Measurements from ENCODE around the gene GNAO1. TPM values are rescaled to one million over a fixed set of nuclear protein-coding genes. Genes with fewer than 3 reads are reported as not detected.
"Not testable (repeated sequence)": the region's sequence is repeated elsewhere in the genome, so short reads cannot be mapped to it uniquely, and the experiment has no call there.

Gene GNAO1
- total RNA-seq, 1 experiment from 2014 or later, result 3.4 TPM

- DNase-seq (ENCODE audit: low read depth), result peak; percentile 85
These were observed 198.3 kb downstream of the GNAO1 start for GRCh38 chr16:56389554-56389953.

DNA sequence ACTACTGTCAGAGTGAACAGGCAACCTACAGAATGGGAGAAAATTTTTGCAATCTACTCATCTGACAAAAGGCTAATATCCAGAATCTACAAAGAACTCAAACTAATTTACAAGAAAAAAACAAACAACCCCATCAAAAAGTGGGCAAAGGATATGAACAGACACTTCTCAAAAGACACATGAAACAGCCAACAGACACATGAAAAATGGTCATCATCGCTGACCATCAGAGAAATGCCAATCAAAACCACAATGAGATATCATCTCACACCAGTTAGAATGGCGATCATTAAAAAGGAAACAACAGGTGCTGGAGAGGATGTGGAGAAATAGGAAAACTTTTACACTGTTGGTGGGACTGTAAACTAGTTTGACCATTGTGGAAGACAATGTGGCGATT lies 205.4 kb downstream of the GNAO1 start:
- DNase-seq (ENCODE audit: low read depth), result not testable (repeated sequence)

DNA sequence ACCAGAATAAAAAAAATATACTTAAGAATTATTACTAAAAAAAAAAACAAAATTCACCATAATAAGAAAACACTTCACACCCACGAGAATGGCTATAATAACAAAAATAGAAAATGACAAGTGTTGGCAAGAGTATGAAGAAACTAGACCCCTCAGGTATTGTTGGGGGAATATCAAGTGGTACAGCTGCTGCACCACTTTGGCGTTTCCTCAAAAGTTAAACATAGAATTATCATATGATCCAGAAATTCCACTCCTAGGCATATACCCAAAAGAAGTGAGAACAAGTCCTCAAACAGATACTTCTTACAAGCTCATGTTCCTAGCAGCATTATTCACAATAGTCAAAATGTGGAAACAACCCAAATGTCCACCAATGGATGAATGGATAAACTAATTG lies 207.8 kb downstream of the GNAO1 start:
- DNase-seq (ENCODE audit: low read depth), result no peak

- no peak for DNase-seq (ENCODE audit: low read depth)
These were observed 208.2 kb downstream of the GNAO1 start for GRCh38 chr16:56399486-56399885.

GRCh38 chr16:56400458-56400857 lies 209.2 kb downstream of the GNAO1 start:
- no peak for DNase-seq (ENCODE audit: low read depth)

- DNase-seq (ENCODE audit: low read depth), result no peak
These were observed 210.2 kb downstream of the GNAO1 start for GRCh38 chr16:56401482-56401881.

GRCh38 chr16:56405977-56406672 lies 214.8 kb downstream of the GNAO1 start:
- DNase-seq (ENCODE audit: low read depth), result no peak

Other genes starting within 250 kb of the GNAO1 start
- gene AMFR, start 234.1 kb downstream of the GNAO1 start, total RNA-seq (2014; rRNA removed; shearing (Covaris generic)), result 100.0 and 105 TPM in 2 replicates